Transverse colon (tissue), 3 donors: ENCODE results near the gene CADM2.

Experiments used
- POLR2A ChIP-seq: fragments of 450-650 bp; IDR thresholded peaks from one replicate; pipeline ENCODE4 v1.6.1; 2016; ENCODE audit warnings: antibody characterized with exemption, mild to moderate bottlenecking, moderate library complexity
- TF ChIP-seq, protein P1 (sequence below), 5 experiments: fragments of 200-600 bp in 3 of 5; fragments of 450-650 bp in 2 of 5; sonication (generic) in 3 of 5; IDR thresholded peaks; 1 replicate in 2 of 5; 2 replicates in 3 of 5; pipeline ENCODE4 v1.5.1; 2016 to 2017; ENCODE audit warnings: antibody characterized with exemption in 5 of 5, inconsistent platforms in 3 of 5, mild to moderate bottlenecking in 2 of 5, moderate library complexity in 1 of 5

DNA sequence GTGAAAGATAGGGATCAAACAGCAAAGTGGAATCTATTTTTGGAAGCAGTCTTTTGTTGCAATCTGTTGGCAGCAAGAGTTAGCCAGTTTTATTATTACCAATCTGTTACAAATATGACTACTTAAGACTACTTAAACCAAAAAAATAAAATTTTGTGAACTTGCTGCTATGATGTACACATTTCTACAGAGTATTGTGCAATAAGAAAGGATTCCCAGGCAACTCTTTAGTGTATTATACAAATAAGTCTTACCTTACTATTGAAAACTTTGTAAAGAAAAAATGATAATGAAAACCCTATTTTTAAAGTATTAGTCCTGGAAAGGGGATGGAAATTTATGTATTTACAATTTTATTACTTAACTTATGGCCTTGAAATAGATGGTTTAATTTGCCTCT, 44.7 kb downstream of the CADM2 start:
- TF ChIP-seq, protein P1, sequence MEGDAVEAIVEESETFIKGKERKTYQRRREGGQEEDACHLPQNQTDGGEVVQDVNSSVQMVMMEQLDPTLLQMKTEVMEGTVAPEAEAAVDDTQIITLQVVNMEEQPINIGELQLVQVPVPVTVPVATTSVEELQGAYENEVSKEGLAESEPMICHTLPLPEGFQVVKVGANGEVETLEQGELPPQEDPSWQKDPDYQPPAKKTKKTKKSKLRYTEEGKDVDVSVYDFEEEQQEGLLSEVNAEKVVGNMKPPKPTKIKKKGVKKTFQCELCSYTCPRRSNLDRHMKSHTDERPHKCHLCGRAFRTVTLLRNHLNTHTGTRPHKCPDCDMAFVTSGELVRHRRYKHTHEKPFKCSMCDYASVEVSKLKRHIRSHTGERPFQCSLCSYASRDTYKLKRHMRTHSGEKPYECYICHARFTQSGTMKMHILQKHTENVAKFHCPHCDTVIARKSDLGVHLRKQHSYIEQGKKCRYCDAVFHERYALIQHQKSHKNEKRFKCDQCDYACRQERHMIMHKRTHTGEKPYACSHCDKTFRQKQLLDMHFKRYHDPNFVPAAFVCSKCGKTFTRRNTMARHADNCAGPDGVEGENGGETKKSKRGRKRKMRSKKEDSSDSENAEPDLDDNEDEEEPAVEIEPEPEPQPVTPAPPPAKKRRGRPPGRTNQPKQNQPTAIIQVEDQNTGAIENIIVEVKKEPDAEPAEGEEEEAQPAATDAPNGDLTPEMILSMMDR (IDR thresholded peaks at IDR 0.05) = no peak
- TF ChIP-seq POLR2A = no peak
